HG03039 (cell line): ENCODE data around the gene COL16A1.

Experiments used
- ATAC-seq: cut with Tn5 transposase; IDR thresholded peaks from one replicate; pipeline ENCODE4 v1.9.1; 2021; ENCODE audit warnings: mild to moderate bottlenecking, moderate library complexity; ENCODE audit not compliant: unreplicated experiment

Gene COL16A1

GRCh38 chr1:31733389-31734219, 29.8 kb upstream of the COL16A1 start:
- ATAC-seq = no peak

- no peak for ATAC-seq
Observed at GRCh38 chr1:31732751-31733289, 29.0 kb upstream of the COL16A1 start.

- ATAC-seq = no peak
Observed at GRCh38 chr1:31732343-31732742, 28.5 kb upstream of the COL16A1 start.

GRCh38 chr1:31731049-31731565, 27.3 kb upstream of the COL16A1 start:
- no peak for ATAC-seq

GRCh38 chr1:31730336-31731048, 26.7 kb upstream of the COL16A1 start:
- ATAC-seq = no peak

- ATAC-seq = no peak
Observed at GRCh38 chr1:31727849-31728248, 24.0 kb upstream of the COL16A1 start.

- no peak for ATAC-seq
Observed at GRCh38 chr1:31727195-31727594, 23.4 kb upstream of the COL16A1 start.

- ATAC-seq = no peak
Observed at GRCh38 chr1:31726715-31727114, 22.9 kb upstream of the COL16A1 start.

- no peak for ATAC-seq
Observed at GRCh38 chr1:31725777-31726535, 22.1 kb upstream of the COL16A1 start.

- no peak for ATAC-seq
Observed at GRCh38 chr1:31725134-31725533, 21.3 kb upstream of the COL16A1 start.

- no peak for ATAC-seq
Observed at GRCh38 chr1:31723828-31724359, 20.1 kb upstream of the COL16A1 start.

- ATAC-seq = no peak
Observed at GRCh38 chr1:31718327-31718897, 14.6 kb upstream of the COL16A1 start.

- no peak for ATAC-seq
Observed at GRCh38 chr1:31717341-31717740, 13.5 kb upstream of the COL16A1 start.

- ATAC-seq = no peak
Observed at GRCh38 chr1:31715873-31716220, 12.0 kb upstream of the COL16A1 start.

- ATAC-seq = no peak
Observed at GRCh38 chr1:31715087-31715872, 11.5 kb upstream of the COL16A1 start.

GRCh38 chr1:31714442-31715086, 10.7 kb upstream of the COL16A1 start:
- no peak for ATAC-seq

- no peak for ATAC-seq
Observed at GRCh38 chr1:31712630-31713029, 8.8 kb upstream of the COL16A1 start.

- ATAC-seq = no peak
Observed at GRCh38 chr1:31712068-31712467, 8.3 kb upstream of the COL16A1 start.

- ATAC-seq = no peak
Observed at GRCh38 chr1:31708324-31708723, 4.5 kb upstream of the COL16A1 start.
